SHP77 treated with DMSO at 0.1 percent for 48 hours (cell line): Measurements from ENCODE around the gene WTAP.
"Not testable (repeated sequence)": the region's sequence is repeated elsewhere in the genome, so short reads cannot be mapped to it uniquely, and the experiment has no call there.

Experiments used
- DNase-seq: peaks from one replicate; lab custom pipeline; 2025; lab: John Stamatoyannopoulos, UW

Gene WTAP

DNA sequence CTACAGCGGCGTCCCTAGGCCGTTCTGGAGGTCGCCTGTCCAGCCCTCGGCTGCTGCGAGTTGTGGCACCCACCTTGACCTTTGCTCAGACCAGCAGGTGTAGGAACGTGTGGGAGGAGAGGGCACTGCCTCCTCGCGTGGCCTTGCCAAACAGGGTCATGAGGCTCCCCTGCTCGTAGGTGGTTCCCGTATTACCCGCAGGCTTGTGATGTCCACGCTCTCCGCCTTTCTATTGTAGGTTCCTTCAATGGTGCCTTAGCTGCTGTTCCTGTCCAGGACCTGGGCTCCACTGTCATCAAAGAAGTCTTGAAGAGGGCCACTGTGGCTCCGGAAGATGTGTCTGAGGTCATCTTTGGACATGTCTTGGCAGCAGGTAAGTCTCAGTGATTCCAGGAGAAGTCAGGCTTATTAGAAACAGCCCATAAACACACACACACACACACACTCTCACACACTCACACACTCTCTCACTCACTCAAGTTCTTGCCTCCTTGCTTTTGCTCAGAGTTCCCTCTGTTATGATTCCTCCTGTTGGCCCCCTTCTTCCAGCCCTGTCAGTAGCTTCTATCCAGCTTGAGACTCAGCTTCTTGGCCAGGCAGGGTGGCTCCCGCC, 35.5 kb downstream of the WTAP start:
- no peak for DNase-seq

DNA sequence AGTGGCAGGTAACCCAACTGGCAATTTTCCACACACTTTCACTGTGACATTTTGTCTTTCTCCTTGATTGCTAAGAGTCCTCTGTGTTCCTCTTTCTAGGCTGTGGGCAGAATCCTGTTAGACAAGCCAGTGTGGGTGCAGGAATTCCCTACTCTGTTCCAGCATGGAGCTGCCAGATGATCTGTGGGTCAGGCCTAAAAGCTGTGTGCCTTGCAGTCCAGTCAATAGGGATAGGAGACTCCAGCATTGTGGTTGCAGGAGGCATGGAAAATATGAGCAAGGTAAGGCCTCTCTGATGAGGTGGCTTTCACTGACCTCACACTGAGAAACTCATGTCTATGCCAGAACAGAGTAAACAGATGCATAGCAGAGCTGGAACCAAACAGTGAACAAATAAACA, 39.6 kb downstream of the WTAP start:
- DNase-seq, result no peak

DNA sequence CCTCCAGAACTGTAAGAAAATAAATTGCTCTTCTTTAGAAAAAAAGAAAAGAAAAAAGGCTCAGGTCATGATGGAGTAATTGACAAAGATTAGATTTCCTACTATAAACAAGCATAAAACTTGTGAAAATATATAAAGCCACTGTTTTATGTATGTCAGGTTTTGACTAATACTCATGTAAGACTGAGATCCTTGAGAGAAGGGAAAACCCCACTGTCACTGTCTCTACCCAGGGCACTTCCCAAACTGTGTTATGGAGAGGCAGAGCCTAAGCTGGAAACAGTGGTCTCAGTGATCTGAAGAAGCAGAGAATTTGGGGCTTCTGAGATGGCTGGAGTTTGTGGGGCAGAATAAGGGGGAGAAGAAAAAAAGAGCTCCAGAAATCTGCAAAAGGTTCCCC, 42.2 kb downstream of the WTAP start:
- no peak for DNase-seq

DNA sequence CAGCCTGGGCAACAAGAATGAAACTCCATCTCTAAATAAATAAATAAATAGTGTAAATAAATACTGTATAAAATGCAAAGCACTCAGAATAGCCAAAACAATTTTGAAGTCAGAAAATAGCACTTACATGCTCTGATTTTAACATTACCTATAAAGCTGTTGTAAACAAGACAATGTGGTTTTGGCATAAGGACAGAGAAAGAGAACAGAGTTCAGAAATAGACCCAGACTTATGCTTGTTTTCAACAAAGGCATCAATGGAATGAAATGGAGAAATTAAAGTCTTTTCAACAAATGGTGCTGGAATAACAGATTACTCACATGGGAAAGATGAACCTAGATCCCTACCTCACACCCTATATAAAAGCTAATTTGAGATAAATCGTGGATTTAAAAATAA, 44.9 kb downstream of the WTAP start:
- no peak for DNase-seq

DNA sequence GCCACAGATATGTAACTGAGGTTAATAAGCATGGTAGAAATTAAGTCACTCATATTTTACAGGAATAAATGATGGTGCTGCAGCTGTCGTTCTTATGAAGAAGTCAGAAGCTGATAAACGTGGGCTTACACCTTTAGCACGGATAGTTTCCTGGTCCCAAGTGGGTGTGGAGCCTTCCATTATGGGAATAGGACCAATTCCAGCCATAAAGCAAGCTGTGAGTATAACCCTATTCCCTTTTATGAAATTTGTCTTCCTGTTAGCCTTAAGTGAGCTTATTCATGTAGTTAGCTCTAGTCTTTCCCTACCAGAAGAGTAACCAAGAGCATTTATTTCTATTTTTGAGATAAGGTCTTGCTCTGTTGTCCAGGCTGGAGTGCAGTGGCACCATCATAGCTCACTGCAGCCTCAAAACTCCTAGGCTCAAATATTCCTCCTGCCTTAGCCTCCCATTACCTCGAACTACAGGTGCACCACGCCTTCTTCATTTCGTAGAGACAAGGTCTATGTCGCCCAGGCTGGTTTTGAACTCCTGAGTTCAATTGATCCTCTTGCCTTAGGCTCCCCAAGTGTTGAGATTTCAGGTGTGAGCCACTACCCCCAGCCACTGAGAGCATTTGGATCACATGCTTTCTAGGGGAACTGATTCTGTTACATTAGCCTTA, 50.1 kb downstream of the WTAP start:
- DNase-seq, result no peak

DNA sequence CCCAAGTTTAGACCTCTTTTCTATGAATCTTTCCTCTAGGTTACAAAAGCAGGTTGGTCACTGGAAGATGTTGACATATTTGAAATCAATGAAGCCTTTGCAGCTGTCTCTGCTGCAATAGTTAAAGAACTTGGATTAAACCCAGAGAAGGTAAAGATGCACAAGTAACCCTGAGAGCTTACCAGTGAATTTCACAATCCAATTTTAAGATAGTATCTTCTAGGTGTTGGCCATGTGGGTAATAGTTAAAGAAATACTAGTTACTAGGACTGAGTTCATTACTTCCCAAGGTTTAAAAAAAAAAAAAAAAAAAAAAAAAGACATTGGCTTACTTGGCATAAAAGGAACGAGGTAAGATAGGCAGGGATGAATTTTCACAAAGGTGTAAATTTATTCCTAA, 50.8 kb downstream of the WTAP start:
- no peak for DNase-seq

DNA sequence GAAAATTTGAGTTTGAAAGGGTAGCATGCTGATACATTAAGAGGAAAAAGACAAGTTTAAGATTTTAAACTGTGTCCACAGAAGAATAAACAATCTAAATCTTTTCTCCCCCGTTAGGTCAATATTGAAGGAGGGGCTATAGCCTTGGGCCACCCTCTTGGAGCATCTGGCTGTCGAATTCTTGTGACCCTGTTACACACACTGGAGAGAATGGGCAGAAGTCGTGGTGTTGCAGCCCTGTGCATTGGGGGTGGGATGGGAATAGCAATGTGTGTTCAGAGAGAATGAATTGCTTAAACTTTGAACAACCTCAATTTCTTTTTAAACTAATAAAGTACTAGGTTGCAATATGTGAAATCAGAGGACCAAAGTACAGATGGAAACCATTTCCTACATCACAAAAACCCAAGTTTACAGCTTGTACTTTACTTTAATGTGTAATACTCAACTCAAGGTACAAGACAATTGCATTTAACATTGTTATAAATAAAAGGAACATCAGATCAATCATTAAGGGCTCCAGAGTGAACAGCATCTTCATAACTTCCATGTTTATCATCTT, 51.3 kb downstream of the WTAP start:
- no peak for DNase-seq

DNA sequence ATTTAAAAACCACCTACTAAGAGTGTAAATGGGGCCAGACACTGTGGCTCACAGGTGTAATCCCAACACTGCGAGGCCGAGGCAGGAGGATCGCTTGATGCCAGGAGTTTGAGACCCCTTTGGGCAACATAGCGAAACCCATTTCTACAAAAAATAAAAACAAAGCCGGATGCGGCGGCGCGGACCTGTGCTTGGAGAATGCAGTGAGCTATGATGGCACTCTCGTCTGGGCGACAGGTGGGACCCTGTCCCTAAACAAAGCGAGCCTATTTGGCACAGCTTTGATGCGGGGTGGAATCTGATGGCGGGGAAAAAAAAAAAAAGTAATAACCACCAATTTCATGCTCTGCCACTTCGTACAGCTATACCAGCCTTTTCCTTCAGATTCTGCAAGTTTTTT, 61.0 kb downstream of the WTAP start:
- DNase-seq, result no peak

DNA sequence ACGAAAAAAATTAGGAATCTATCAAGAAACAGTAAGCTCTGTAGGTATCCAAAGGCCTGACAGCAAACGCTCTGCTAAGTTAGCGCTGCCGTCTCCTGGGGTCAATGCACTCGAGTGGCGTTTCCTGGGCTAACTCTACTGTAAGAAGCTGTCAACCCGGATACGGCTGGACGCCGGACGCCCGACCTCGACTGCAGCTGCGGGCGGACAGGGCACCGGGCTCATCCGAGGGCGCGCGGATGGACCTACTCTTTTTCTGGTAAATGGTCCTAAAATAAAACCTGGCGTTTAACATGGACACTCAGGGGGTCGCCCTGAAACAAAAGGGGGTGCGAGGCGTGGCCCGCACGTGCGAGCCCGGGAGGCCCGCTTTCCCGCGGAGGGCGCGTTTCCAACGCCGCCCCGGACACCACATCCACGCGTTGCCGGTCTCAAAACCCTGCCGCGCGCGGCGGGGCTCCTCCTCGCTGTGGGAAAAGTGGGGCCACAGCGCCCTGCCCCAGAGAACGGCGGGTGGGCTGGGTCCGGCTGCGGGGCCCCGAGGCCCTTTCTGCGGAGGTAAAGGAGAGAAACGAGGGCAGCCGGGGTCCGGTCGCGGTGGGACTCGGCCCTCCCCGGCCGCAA, 61.6 kb downstream of the WTAP start:
- DNase-seq, result no peak

DNA sequence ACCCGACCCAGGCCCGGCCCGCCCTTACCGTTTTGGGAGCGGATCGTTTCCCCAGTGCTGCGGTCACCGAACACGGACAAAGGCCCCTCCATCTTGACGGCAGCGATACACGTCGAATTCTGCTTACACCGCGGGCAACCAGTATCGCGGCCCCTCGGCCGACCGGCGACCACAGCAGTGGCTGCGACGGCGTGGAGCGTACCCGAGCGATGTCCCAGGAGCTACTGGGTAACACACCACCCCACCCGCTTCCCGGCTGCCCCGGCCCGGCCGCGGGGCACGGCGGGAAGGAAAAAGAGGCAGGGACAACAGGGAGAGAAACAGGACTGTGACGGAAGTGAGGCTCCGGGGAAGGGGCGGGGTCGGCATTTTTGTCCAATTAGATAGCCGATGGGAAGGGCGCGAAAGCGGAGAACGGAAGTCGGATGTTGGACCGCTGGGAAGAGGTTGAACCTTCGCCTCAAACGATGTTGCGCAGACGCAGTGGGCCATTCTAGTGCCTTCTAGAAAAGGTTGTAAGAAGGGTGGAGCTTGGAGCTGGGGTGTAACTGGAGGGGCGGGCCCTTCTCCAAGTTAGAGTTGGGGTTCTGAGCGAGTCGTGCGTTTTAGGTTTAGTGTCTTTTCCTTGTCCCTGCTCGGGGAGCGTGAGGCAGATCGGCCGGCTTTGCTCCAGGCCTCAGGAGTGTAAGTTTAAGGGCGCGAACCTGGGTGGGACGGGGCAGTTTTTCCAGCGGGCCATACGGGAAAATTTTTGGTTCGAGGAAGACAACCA, 62.3 kb downstream of the WTAP start, which contains the start of gene TCP1:
TSS of gene TCP1 (minus strand) at position 226 of the 772 bp plus-strand sequence. CDS start at position 92, 134 bp downstream.
- DNase-seq, result peak; percentile 96

DNA sequence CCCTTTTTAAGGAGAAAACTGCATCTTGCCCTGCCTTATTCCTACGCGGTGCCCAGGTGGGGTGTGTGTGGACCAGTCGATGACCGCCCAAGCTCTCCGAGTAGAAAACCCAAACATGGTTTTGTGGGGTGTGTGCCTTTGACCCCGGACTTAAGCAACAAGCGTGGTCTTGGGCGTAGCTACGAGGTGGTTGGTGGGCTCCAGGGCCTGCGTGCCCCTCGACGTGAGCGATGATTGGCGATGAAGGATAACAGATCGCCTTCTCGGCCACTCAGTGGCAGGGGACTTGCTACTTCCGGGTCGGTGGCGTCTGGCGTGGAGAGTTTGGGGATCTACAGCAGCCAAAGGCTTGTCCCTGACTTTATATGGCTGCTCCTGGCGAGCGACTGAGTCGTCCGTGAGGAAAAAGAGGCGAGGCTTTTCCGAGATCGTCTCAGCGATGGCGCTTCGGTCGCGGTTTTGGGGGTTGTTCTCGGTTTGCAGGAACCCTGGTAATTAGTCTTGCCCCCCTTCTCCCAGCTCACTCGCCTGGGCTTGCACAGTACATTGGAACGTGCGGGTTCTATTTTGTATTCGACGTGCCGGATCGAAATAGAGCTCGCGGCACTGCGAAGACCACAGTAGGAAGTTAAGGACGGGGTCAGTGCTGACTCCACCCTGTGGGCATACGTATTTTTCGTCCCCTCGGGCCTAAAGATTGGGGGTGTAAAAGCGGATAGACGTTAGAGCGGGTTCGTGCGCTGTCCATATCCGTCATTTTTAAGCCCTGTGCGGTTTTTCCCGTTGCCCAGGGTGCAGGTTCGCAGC, 63.0 kb downstream of the WTAP start, which contains the start of gene MRPL18:
TSS of gene MRPL18 (plus strand) at position 319 of the 807 bp plus-strand sequence. CDS start at position 440, 121 bp downstream.
- peak; percentile 94 for DNase-seq

DNA sequence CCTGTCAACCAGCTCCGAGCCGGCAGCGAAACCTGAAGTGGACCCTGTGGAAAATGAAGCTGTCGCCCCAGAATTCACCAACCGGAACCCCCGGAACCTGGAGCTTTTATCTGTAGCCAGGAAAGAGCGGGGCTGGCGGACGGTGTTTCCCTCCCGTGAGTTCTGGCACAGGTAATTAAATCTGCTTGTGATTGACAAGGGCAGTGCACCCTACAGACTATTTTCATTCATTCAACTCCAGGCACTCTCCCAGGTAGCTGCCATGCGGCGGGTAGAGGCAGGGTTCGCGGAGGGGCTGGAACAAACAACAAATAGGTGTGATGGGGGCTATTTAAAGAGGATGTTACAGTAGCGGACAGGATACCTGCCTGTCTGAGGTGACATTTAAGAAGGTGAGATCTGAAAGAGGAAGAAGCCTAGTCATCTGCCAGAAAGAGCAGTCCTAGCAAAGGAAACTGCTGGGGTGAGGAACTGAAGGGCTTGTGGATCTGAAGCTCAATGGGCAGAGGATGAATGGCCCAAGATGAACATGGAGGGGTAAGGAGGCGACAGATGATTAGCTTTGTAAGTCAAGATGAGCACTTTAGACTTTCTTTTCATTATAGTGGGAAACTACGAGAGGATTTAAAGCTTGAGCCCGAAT, 63.8 kb downstream of the WTAP start:
- no peak for DNase-seq

DNA sequence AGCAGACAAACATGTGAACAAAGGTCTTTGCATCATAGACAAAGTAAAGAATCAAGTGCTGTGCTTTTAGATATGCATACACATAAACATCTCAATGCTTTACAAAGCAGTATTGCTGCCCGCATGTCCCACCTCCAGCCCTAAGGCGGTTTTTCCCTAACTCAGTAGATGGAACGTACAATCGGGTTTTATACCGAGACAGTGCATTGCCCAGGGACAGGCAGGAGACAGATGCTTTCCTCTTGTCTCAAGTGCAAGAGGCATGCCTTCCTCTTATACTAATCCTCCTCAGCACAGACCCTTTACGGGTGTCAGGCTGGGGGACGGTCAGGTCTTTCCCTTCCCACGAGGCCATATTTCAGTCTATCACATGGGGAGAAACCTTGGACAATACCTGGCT, 67.7 kb downstream of the WTAP start:
- DNase-seq, result not testable (repeated sequence)

DNA sequence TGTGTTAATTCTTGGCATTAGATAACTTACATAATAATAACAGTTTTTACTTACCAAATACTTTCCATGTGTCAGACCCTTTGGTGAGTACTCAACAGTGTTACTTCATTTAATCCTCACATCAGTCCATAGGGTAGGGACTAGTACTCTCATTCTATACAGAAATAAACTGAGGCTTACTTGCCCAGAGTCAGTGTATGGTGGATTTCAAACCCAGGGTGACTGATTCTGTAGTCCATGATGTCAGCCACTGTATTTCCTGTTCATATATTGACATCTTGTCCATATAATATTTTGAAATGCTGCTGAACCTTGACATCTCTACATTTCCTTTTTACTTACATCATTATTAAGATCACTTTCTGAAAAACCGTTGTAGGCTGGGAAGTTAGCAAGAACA, 70.2 kb downstream of the WTAP start:
- DNase-seq, result no peak

DNA sequence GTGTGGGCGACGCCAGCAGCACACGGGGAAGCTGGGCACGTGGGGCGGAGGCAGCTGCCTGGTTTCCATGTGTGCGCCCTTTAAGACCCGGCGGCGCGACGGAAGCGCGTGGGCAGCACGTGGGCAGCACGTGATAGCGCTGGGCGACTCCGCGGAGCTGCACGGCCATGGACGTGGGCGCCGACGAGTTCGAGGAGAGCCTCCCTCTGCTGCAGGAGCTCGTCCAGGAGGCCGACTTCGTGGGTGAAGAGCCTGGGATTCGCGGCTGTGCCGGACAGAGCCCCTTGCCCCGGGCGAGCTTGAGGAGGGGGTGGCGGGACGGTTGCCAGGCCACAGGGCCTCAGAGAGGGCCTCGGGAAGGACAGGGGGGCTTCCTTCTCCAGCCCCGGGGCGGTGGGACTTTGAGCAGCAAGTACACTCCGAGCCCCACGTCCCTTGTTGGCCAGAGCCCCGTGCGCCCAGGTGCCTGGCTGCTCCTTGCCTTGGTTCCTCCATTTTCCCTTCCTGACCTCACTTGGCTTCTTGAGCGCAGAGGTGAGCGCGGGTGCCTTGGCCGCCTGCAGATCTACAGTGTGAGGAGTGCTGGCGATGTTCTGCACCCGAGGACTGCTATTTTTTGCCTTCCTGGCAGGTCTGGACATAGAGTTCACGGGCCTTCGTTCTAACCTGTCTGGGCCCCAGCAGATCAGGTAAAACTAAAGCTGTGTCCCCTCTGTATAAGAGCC, 73.0 kb downstream of the WTAP start, which contains the start of gene PNLDC1:
TSS of gene PNLDC1 (plus strand) at position 136 of the 725 bp plus-strand sequence. CDS start at position 168, 32 bp downstream.
- no peak for DNase-seq

DNA sequence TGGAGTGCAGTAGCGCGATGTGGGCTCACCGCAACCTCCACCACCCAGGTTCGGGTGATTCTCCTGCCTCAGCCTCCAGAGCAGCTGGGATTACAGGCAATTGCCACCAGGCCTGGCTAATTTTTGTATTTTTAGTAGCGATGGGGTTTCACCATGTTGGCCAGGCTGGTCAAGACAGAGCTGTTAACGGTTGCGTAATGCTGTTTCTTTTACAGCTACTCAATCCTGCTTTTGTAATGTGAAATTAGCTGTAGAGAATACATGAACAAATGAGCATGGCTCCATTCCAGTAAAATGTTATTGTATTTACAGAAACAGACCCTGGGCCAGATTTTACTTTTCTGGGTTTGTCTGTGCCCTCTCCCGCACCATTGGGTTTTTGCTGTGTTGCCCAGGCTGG, 74.6 kb downstream of the WTAP start:
- no peak for DNase-seq

DNA sequence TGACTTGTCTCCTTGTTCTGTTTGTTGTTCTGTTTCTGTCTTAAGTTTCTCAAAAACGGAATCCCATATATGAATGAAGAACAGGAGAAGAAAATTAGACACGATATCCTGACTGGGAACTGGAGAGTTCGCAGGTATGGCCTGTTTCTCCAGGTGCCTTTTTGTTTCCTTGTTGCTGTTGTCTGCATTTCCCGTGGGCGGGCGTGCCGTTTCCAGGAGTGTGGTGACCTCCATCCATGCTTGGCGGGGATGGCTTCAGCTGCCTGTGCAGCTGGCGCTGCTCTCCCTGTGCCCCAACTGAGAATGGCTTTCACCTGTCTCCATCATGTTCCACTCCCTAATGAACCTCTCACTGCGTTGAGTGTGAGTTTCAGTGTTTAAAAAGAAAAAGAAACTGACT, 77.2 kb downstream of the WTAP start:
- no peak for DNase-seq

DNA sequence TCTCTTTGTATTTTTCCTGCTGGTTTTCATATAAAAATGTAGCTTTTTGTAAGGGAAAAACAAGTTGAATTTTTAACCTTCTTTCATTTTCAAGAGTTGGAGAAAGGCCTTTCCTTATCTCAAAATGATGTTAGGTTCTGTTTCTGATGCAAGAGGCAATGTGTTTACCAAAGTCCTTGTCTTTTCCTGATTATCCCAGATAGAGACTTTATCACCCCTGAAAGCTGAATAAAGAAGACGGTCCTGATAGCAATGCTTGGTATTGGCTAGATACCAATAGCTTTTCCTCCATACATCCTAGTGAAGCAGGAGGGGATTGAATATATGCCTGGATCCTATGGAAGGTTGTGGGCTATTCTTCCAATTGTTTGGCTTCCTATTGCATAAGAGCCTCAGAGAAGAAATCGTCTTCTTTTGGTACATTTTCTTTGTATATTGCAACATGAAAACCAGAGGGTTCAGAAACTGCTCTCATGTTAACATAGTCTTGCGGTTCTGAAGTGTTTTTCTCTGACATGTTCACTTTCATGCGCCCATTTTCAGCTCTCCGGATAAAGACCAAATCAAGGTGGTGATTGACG, 78.2 kb downstream of the WTAP start:
- DNase-seq, result no peak
